LNCAP (cell line): ENCODE results near the gene FBL.

ENCODE experiments used
- TF ChIP-seq, protein P1 (sequence below): fragments of 450-650 bp; IDR thresholded peaks from 2 replicates; pipeline ENCODE4 v1.5.1; 2017; ENCODE audit warnings: mild to moderate bottlenecking

FBL gene

DNA sequence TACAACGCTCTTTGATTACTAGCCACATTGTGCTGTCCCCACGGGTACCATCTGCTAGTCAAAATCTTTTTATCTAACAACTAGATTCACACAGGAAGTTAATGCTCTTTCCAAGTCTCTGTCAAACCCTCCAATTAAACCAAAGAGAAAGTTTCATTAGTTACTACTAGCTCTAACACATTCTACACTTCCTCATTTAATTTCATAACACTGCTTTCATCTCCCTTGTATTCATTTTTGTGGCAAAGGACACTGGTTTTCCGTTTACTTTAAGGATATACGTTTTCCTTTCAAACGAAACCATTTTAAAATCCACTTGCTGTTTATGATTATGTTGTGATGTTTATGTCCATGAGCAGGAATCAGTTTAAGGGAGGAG, 17.5 kb downstream of the FBL start:
- TF ChIP-seq, protein P1, sequence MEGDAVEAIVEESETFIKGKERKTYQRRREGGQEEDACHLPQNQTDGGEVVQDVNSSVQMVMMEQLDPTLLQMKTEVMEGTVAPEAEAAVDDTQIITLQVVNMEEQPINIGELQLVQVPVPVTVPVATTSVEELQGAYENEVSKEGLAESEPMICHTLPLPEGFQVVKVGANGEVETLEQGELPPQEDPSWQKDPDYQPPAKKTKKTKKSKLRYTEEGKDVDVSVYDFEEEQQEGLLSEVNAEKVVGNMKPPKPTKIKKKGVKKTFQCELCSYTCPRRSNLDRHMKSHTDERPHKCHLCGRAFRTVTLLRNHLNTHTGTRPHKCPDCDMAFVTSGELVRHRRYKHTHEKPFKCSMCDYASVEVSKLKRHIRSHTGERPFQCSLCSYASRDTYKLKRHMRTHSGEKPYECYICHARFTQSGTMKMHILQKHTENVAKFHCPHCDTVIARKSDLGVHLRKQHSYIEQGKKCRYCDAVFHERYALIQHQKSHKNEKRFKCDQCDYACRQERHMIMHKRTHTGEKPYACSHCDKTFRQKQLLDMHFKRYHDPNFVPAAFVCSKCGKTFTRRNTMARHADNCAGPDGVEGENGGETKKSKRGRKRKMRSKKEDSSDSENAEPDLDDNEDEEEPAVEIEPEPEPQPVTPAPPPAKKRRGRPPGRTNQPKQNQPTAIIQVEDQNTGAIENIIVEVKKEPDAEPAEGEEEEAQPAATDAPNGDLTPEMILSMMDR, result no peak

GRCh38 chr19:39828015-39828653, 18.0 kb downstream of the FBL start:
- TF ChIP-seq, protein P1, result no peak

DNA sequence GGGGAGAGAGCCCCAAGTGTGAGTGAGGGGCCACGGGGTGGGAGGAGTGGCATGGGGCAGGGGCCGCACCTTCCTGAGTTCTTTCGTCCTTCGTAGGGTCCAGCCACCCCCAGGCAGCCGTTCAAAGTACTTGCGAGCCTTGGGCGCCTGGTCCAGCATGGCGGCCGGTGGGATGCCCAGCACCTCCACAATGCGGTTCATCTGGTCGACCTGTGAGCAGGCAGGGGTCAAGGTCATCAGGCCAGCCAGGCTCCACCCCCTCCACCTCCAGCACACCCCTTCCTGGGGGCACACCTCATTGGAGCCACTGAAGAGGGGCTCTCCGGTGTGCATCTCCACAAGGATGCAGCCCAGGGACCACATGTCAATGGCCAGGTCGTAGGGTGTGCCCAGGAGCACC, 19.0 kb downstream of the FBL start:
- TF ChIP-seq, protein P1, result no peak

- TF ChIP-seq, protein P1, result no peak
Observed at GRCh38 chr19:39826311-39826945, 19.8 kb downstream of the FBL start.

GRCh38 chr19:39825531-39826076, 20.6 kb downstream of the FBL start:
- TF ChIP-seq, protein P1, result no peak

- TF ChIP-seq, protein P1, result no peak
Observed at GRCh38 chr19:39825093-39825463, 21.1 kb downstream of the FBL start.

- TF ChIP-seq, protein P1, result no peak
Observed at GRCh38 chr19:39824143-39825092, 21.8 kb downstream of the FBL start.
